Measurements from ENCODE around the gene CABP4.
"Not testable (repeated sequence)": the region's sequence is repeated elsewhere in the genome, so short reads cannot be mapped to it uniquely, and the experiment has no call there.

CABP4 gene

GRCh38 chr11:67453816-67454732, 1.1 kb upstream of the CABP4 start:
- no peak for DNase-seq

- no peak for DNase-seq
Measured at GRCh38 chr11:67456068-67456705, 1.0 kb downstream of the CABP4 start.

- DNase-seq, result no peak
Measured at GRCh38 chr11:67457453-67457852, 2.3 kb downstream of the CABP4 start.

GRCh38 chr11:67458266-67458665, 3.1 kb downstream of the CABP4 start:
- no peak for DNase-seq

GRCh38 chr11:67463186-67463585, 8.0 kb downstream of the CABP4 start:
- DNase-seq, result no peak

- no peak for DNase-seq
Measured at GRCh38 chr11:67463680-67464410, 8.7 kb downstream of the CABP4 start.

GRCh38 chr11:67464411-67465188, 9.4 kb downstream of the CABP4 start:
- peak; percentile 56 to 76 for DNase-seq

- no peak for DNase-seq
Measured at GRCh38 chr11:67465189-67465510, 10.0 kb downstream of the CABP4 start.

GRCh38 chr11:67465530-67465929, 10.4 kb downstream of the CABP4 start:
- not testable (repeated sequence) for DNase-seq

- no peak for DNase-seq
Measured at GRCh38 chr11:67466367-67466766, 11.2 kb downstream of the CABP4 start.

- no peak for DNase-seq
Measured at GRCh38 chr11:67466962-67467771, 12.0 kb downstream of the CABP4 start.

- DNase-seq, result no peak
Measured at GRCh38 chr11:67468056-67468455, 12.9 kb downstream of the CABP4 start.

GRCh38 chr11:67468456-67468758, 13.3 kb downstream of the CABP4 start:
- DNase-seq, result no peak

GRCh38 chr11:67468759-67469507, 13.8 kb downstream of the CABP4 start, which contains the start of gene TMEM134:
TSS of gene TMEM134 (minus strand) at chr11:67469251. CDS start at chr11:67469192, 59 bp downstream.
- peak; percentile 90 to 92 for DNase-seq

- no peak for DNase-seq
Measured at GRCh38 chr11:67469508-67469811, 14.3 kb downstream of the CABP4 start.

GRCh38 chr11:67470337-67471002, 15.3 kb downstream of the CABP4 start:
- DNase-seq, result no peak

GRCh38 chr11:67472882-67473281, 17.7 kb downstream of the CABP4 start:
- DNase-seq, result no peak

GRCh38 chr11:67476692-67477091, 21.5 kb downstream of the CABP4 start:
- DNase-seq, result not testable (repeated sequence)

GRCh38 chr11:67477344-67478050, 22.3 kb downstream of the CABP4 start:
- not testable (repeated sequence) for DNase-seq

GRCh38 chr11:67482275-67482826, 27.2 kb downstream of the CABP4 start:
- no peak for DNase-seq

Measured in hippocampal formation (tissue), 2 donors.